ENCODE measurements around the gene VRK3.
A peak's percentile ranks its signal among the peaks of the same experiment; 100 is the strongest.
"Not testable (repeated sequence)": the region's sequence is repeated elsewhere in the genome, so short reads cannot be mapped to it uniquely, and the experiment has no call there.

The VRK3 gene

GRCh38 chr19:49988007-49988406, 37.2 kb downstream of the VRK3 start:
- DNase-seq (ENCODE audit: low read depth) = no peak

- peak; percentile 55 for DNase-seq (ENCODE audit: low read depth)
Measured at GRCh38 chr19:49987159-49987698, 37.9 kb downstream of the VRK3 start.

GRCh38 chr19:49986354-49986753, 38.8 kb downstream of the VRK3 start:
- DNase-seq (ENCODE audit: low read depth) = no peak

- no peak for DNase-seq (ENCODE audit: low read depth)
Measured at GRCh38 chr19:49985871-49986270, 39.3 kb downstream of the VRK3 start.

- no peak for DNase-seq (ENCODE audit: low read depth)
Measured at GRCh38 chr19:49984491-49984890, 40.7 kb downstream of the VRK3 start.

- DNase-seq (ENCODE audit: low read depth) = peak; percentile 37
Measured at GRCh38 chr19:49983645-49984229, 41.4 kb downstream of the VRK3 start.

- no peak for DNase-seq (ENCODE audit: low read depth)
Measured at GRCh38 chr19:49981603-49982593, 43.3 kb downstream of the VRK3 start.

GRCh38 chr19:49978324-49978723, 46.8 kb downstream of the VRK3 start:
- no peak for DNase-seq (ENCODE audit: low read depth)

GRCh38 chr19:49977881-49978280, 47.3 kb downstream of the VRK3 start:
- no peak for DNase-seq (ENCODE audit: low read depth)

GRCh38 chr19:49977076-49977475, 48.1 kb downstream of the VRK3 start:
- no peak for DNase-seq (ENCODE audit: low read depth)

GRCh38 chr19:49976496-49976895, 48.7 kb downstream of the VRK3 start:
- DNase-seq (ENCODE audit: low read depth) = no peak

- DNase-seq (ENCODE audit: low read depth) = no peak
Measured at GRCh38 chr19:49975051-49975450, 50.1 kb downstream of the VRK3 start.

GRCh38 chr19:49973987-49974386, 51.2 kb downstream of the VRK3 start:
- no peak for DNase-seq (ENCODE audit: low read depth)

GRCh38 chr19:49972841-49973240, 52.3 kb downstream of the VRK3 start:
- no peak for DNase-seq (ENCODE audit: low read depth)

- no peak for DNase-seq (ENCODE audit: low read depth)
Measured at GRCh38 chr19:49971991-49972411, 53.2 kb downstream of the VRK3 start.

GRCh38 chr19:49969355-49969754, 55.8 kb downstream of the VRK3 start:
- not testable (repeated sequence) for DNase-seq (ENCODE audit: low read depth)

GRCh38 chr19:49968279-49968922, 56.8 kb downstream of the VRK3 start:
- no peak for DNase-seq (ENCODE audit: low read depth)

- DNase-seq (ENCODE audit: low read depth) = not testable (repeated sequence)
Measured at GRCh38 chr19:49960980-49961379, 64.2 kb downstream of the VRK3 start, which contains the start of gene SIGLEC11. Gene SIGLEC11 (minus strand): TSS chr19:49961172. CDS start chr19:49961081, 91 bp downstream.

GRCh38 chr19:49959892-49960291, 65.3 kb downstream of the VRK3 start:
- DNase-seq (ENCODE audit: low read depth) = not testable (repeated sequence)

GRCh38 chr19:49958596-49958995, 66.6 kb downstream of the VRK3 start:
- not testable (repeated sequence) for DNase-seq (ENCODE audit: low read depth)

GRCh38 chr19:49958144-49958543, 67.0 kb downstream of the VRK3 start:
- not testable (repeated sequence) for DNase-seq (ENCODE audit: low read depth)

- DNase-seq (ENCODE audit: low read depth) = no peak
Measured at GRCh38 chr19:49957262-49957915, 67.8 kb downstream of the VRK3 start.

All from T-helper 22 cell (primary cell).